Adrenal gland (tissue), 5 donors: ENCODE measurements around the gene HHLA2.

ENCODE experiments used
- CTCF ChIP-seq, 6 experiments: fragments of 450-650 bp in 4 of 6; fragments of 200-600 bp in 2 of 6; sonication (generic) in 1 of 6; IDR thresholded peaks; 1 replicate in 5 of 6; 2 replicates in 1 of 6; pipeline versions ENCODE4 v1.5.1 to v1.8.0; 2016 to 2021; ENCODE audit warnings: antibody characterized with exemption in 6 of 6, mild to moderate bottlenecking in 2 of 6, moderate library complexity in 1 of 6
- POLR2A ChIP-seq, 2 donors: fragments of 450-650 bp; IDR thresholded peaks; one replicate each; pipeline ENCODE4 v1.6.1; 2017; ENCODE audit warnings: antibody characterized with exemption in 2 of 2, mild to moderate bottlenecking in 2 of 2, moderate library complexity in 1 of 2
- donor health status: DM: no; HTN: no; CAD: no.

- TF ChIP-seq CTCF (IDR thresholded peaks at IDR 0.05) (no peak), POLR2A (IDR thresholded peaks at IDR 0.05) (no peak)
Measured at GRCh38 chr3:108345492-108346205, 49.3 kb downstream of the HHLA2 start.
